Activated CD8-positive, alpha-beta T cell treated with anti-CD3 and anti-CD28 coated beads, Interleukin-2, amount 10 ng/mL, durations not matched to agents 7 days and 5 days (primary cell): ENCODE results near the gene SUDS3. TPM values are rescaled to one million over a fixed set of nuclear protein-coding genes. Genes with fewer than 3 reads are reported as not detected.
"Not testable (repeated sequence)": the region's sequence is repeated elsewhere in the genome, so short reads cannot be mapped to it uniquely, and the experiment has no call there.

Experiments used
- ATAC-seq: fragments of 150-1000 bp; cut with Tn5 transposase; one replicate; pipeline ENCODE4 v1.10.0; 2021; ENCODE audit warnings: moderate library complexity
- CTCF ChIA-PET: fragments of 350-600 bp; sonication (Branson Sonifier 250); formaldehyde crosslinking; loops from one replicate; lab custom pipeline; 2021; ENCODE audit warnings: antibody characterized with exemption; lab: Charles Lee
- POLR2A ChIA-PET: fragments of 350-600 bp; sonication (Branson Sonifier 250); formaldehyde crosslinking; loops from one replicate; lab custom pipeline; 2021; ENCODE audit warnings: antibody characterized with exemption; lab: Charles Lee
- DNase-seq: peaks from one replicate; pipeline ENCODE4 v3.0.0-alpha.2; 2020
- H3K27ac Mint-ChIP-seq: one replicate; pipeline ENCODE4 v1.8.0; 2021; ENCODE audit warnings: mild to moderate bottlenecking, mixed read lengths
- H3K27me3 Mint-ChIP-seq: one replicate; pipeline ENCODE4 v1.8.0; 2021; ENCODE audit warnings: low read depth, mixed read lengths
- H3K36me3 Mint-ChIP-seq: one replicate; pipeline ENCODE4 v1.8.0; 2021; ENCODE audit warnings: low read depth, mixed read lengths
- H3K4me1 Mint-ChIP-seq: one replicate; pipeline ENCODE4 v1.8.0; 2021; ENCODE audit warnings: low read depth, mixed read lengths
- H3K4me3 Mint-ChIP-seq: one replicate; pipeline ENCODE4 v1.8.0; 2021; ENCODE audit warnings: mild to moderate bottlenecking, mixed read lengths
- H3K9me3 Mint-ChIP-seq: one replicate; pipeline ENCODE4 v1.8.0; 2022; ENCODE audit warnings: mixed read lengths; ENCODE audit not compliant: insufficient read depth
- total RNA-seq, 2 experiments: library from RNA; stranded (reverse); gene quantifications; one replicate each; pipeline ENCODE4 v1.2.3, GENCODE V29; 2021

Gene SUDS3
- total RNA-seq, 2 experiments from 2014 or later = 23.3 to 25.3 TPM

DNA sequence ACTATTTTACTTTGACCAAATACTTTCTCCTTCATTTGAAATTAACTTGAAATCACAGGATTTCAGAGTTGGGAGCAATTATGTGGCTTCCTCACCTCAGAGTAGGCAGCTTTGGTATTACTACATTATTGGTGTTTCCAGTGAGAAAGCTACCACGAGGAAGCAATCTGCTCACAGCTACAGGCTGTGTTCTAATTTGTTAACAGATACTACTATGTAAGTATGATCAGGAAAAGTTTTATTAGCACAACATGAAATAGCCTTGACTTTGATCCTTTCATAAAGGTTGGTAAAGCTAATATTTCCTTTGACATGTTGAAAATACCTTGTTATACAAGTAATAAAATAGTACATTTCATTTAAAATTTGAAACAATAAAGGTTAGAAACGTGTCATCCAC lies 34.3 kb upstream of the SUDS3 start:
- DNase-seq = no peak
- POLR2A ChIA-PET = no interaction called here
- no peak for ATAC-seq
- no peaks in the 10 kb centered on the region for H3K27me3 Mint-ChIP-seq
- no peak overlapping the region for H3K4me3 Mint-ChIP-seq
- CTCF ChIA-PET = no interaction called here
- no peak overlapping the region for H3K27ac Mint-ChIP-seq
- no peaks in the 10 kb centered on the region for H3K9me3 Mint-ChIP-seq
- peaks cover 16% of the 10 kb centered on the region for H3K4me1 Mint-ChIP-seq
- peaks cover 9% of the 10 kb centered on the region for H3K36me3 Mint-ChIP-seq

DNA sequence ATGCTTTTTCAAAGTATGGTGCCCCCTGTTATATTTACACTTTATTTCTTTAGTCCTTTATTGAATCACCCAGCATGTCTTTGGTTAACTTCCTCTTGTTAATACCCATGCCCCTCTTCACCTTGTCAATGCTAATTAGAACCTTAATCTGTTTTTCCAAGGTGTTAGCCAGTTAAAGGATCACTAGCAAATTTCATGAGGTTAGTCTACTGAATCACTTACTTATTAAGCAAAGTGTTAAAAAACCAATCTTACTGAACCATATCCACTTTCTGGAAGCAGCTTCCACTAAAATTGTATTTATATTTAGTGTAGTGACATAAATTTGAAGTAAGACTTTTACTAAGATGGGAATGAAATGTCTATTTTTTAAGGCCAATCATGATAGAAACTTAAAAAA lies 31.5 kb upstream of the SUDS3 start:
- H3K36me3 Mint-ChIP-seq = peaks cover 2% of the 10 kb centered on the region
- DNase-seq (no peak), ATAC-seq (no peak)
- POLR2A ChIA-PET = no interaction called here
- CTCF ChIA-PET = interaction anchor here (1.0 kb wide), 1 partner anchor 13 kb away, joined by 3 read pairs; no protein-coding TSS in a partner anchor
- no peak overlapping the region for H3K27ac Mint-ChIP-seq
- peaks cover 4% of the 10 kb centered on the region for H3K4me1 Mint-ChIP-seq
- no peaks in the 10 kb centered on the region for H3K9me3 Mint-ChIP-seq
- H3K27me3 Mint-ChIP-seq = no peaks in the 10 kb centered on the region
- H3K4me3 Mint-ChIP-seq = no peak overlapping the region

DNA sequence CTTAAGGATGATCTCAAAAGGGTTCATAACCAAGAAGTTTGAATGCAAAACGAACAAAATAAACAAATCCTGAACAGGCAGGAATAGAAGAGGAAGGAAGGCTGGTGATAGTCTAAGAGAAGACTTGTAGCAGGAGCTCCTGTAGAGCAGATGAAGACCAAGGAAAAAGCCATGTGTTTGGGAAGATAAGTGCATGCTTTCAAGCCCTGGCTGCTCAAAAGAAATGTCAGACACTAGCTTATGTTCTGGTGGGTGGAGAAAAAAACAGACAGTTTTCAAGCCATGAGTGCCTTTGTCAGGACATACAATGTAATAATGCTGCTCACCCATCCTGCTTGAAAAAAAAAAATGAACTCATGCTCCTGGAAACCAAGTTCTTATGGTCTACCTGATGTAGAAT lies 31.0 kb upstream of the SUDS3 start:
- Mint-ChIP-seq H3K9me3 (no peaks in the 10 kb centered on the region), H3K4me1 (peaks cover 2% of the 10 kb centered on the region), H3K27ac (no peak overlapping the region), H3K36me3 (peaks cover 6% of the 10 kb centered on the region), H3K4me3 (no peak overlapping the region), H3K27me3 (no peaks in the 10 kb centered on the region)
- ChIA-PET POLR2A (no interaction called here), CTCF (interaction anchor here (1.0 to 3.1 kb wide), 4 partner anchors 13 to 291 kb away, joined by 3 to 13 read pairs (median 4); partner anchors contain the start of gene SUDS3)
- ATAC-seq (no peak), DNase-seq (no peak)

- Mint-ChIP-seq H3K4me1 (peaks cover 1% of the 10 kb centered on the region), H3K9me3 (no peaks in the 10 kb centered on the region), H3K27ac (no peak overlapping the region), H3K4me3 (no peak overlapping the region), H3K27me3 (no peaks in the 10 kb centered on the region), H3K36me3 (peaks cover 5% of the 10 kb centered on the region)
- POLR2A ChIA-PET = interaction anchor here (1.0 kb wide), 1 partner anchor 12 kb away, joined by 3 read pairs; no protein-coding TSS in a partner anchor
- DNase-seq (no peak), ATAC-seq (no peak)
- CTCF ChIA-PET = interaction anchor here (1.7 to 3.4 kb wide), 5 partner anchors 11 to 292 kb away, joined by 3 to 17 read pairs (median 6); partner anchors contain the start of gene SUDS3
Observed at GRCh38 chr12:118346895-118347294, 29.5 kb upstream of the SUDS3 start.

DNA sequence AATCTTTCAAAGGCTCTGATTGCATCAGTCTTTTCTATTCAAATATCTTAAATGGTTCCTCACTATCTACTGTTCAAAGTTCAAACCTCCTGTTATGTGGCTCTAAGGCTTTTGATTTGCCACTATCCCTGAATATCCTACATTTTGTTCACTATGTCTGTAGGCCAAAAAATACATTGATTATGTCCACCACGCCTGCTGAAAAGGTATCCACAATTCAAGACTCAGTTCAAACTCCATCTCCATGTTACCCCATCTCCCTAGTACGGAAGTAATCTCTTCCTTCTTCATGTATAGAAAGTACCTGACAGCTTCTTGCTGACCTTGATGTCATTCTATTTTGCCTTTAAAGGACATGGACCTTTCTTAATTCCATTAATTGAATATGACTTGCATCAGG lies 28.4 kb upstream of the SUDS3 start:
- H3K4me3 Mint-ChIP-seq = no peak overlapping the region
- H3K27ac Mint-ChIP-seq = no peak overlapping the region
- ChIA-PET POLR2A (interaction anchor here (0.8 kb wide), 1 partner anchor 28 kb away, joined by 3 read pairs; the partner anchor contains the start of gene SUDS3), CTCF (interaction anchor here (3.1 to 3.4 kb wide), 2 partner anchors 10 to 28 kb away, joined by 13 to 17 read pairs; partner anchors contain the start of gene SUDS3)
- peaks cover under 1% of the 10 kb centered on the region for H3K4me1 Mint-ChIP-seq
- DNase-seq (no peak), ATAC-seq (no peak)
- H3K27me3 Mint-ChIP-seq = no peaks in the 10 kb centered on the region
- peaks cover 4% of the 10 kb centered on the region for H3K36me3 Mint-ChIP-seq
- H3K9me3 Mint-ChIP-seq = no peaks in the 10 kb centered on the region

GRCh38 chr12:118350908-118351559 lies 25.3 kb upstream of the SUDS3 start:
- DNase-seq (no peak), ATAC-seq (no peak)
- CTCF ChIA-PET = interaction anchor here (1.7 kb wide), 1 partner anchor 25 kb away, joined by 4 read pairs; the partner anchor contains the start of gene SUDS3
- no peak overlapping the region for H3K4me3 Mint-ChIP-seq
- peaks cover 8% of the 10 kb centered on the region for H3K9me3 Mint-ChIP-seq
- H3K36me3 Mint-ChIP-seq = peaks cover 24% of the 10 kb centered on the region
- H3K4me1 Mint-ChIP-seq = peaks cover 18% of the 10 kb centered on the region
- H3K27ac Mint-ChIP-seq = no peak overlapping the region
- no peaks in the 10 kb centered on the region for H3K27me3 Mint-ChIP-seq
- POLR2A ChIA-PET = interaction anchor here (0.9 kb wide), 1 partner anchor 8 kb away, joined by 4 read pairs; no protein-coding TSS in a partner anchor

GRCh38 chr12:118353721-118354120 lies 22.6 kb upstream of the SUDS3 start:
- CTCF ChIA-PET = interaction anchor here (0.8 kb wide), 1 partner anchor 24 kb away, joined by 3 read pairs; no protein-coding TSS in a partner anchor
- POLR2A ChIA-PET = no interaction called here
- Mint-ChIP-seq H3K4me3 (no peak overlapping the region), H3K27ac (no peak overlapping the region), H3K27me3 (no peaks in the 10 kb centered on the region), H3K36me3 (peaks cover 27% of the 10 kb centered on the region), H3K4me1 (peaks cover 34% of the 10 kb centered on the region), H3K9me3 (peaks cover 8% of the 10 kb centered on the region)
- DNase-seq = no peak
- no peak for ATAC-seq

- H3K4me3 Mint-ChIP-seq = not testable (repeated sequence)
- H3K4me1 Mint-ChIP-seq = peaks cover 34% of the 10 kb centered on the region
- CTCF ChIA-PET = interaction anchor here (0.7 kb wide), 1 partner anchor 21 kb away, joined by 4 read pairs; no protein-coding TSS in a partner anchor
Observed at GRCh38 chr12:118354503-118354902, 21.9 kb upstream of the SUDS3 start.

GRCh38 chr12:118354903-118355302 lies 21.5 kb upstream of the SUDS3 start:
- H3K4me1 Mint-ChIP-seq = peaks cover 38% of the 10 kb centered on the region
- CTCF ChIA-PET = interaction anchor here (0.7 to 6.5 kb wide), 3 partner anchors 21 to 234 kb away, joined by 3 to 146 read pairs (median 4); partner anchors contain the start of gene SUDS3
- H3K36me3 Mint-ChIP-seq = peaks cover 29% of the 10 kb centered on the region
- H3K27me3 Mint-ChIP-seq = no peaks in the 10 kb centered on the region
- H3K27ac Mint-ChIP-seq = no peak overlapping the region
- DNase-seq (no peak), ATAC-seq (no peak)
- H3K4me3 Mint-ChIP-seq = no peak overlapping the region
- H3K9me3 Mint-ChIP-seq = peaks cover 8% of the 10 kb centered on the region
- POLR2A ChIA-PET = no interaction called here

More at GRCh38 chr12:118354503-118354902, 21.9 kb upstream of the SUDS3 start:
- DNase-seq, POLR2A ChIA-PET, ATAC-seq, H3K9me3 Mint-ChIP-seq, H3K27me3 Mint-ChIP-seq, H3K27ac Mint-ChIP-seq: not testable (repeated sequence)
- H3K36me3 Mint-ChIP-seq = peaks cover 27% of the 10 kb centered on the region

- Mint-ChIP-seq H3K4me3 (no peak overlapping the region), H3K9me3 (peaks cover 8% of the 10 kb centered on the region), H3K27ac (no peak overlapping the region), H3K27me3 (no peaks in the 10 kb centered on the region), H3K4me1 (peaks cover 41% of the 10 kb centered on the region), H3K36me3 (peaks cover 25% of the 10 kb centered on the region)
- no peak for ATAC-seq
- no peak for DNase-seq
- ChIA-PET POLR2A (interaction anchor here (5.0 kb wide), 1 partner anchor 17 kb away, joined by 35 read pairs; the partner anchor contains the start of gene TAOK3), CTCF (interaction anchor here (1.1 to 6.5 kb wide), 3 partner anchors 21 to 235 kb away, joined by 3 to 146 read pairs (median 3); partner anchors contain the start of gene SUDS3)
Observed at GRCh38 chr12:118355843-118356242, 20.5 kb upstream of the SUDS3 start.

DNA sequence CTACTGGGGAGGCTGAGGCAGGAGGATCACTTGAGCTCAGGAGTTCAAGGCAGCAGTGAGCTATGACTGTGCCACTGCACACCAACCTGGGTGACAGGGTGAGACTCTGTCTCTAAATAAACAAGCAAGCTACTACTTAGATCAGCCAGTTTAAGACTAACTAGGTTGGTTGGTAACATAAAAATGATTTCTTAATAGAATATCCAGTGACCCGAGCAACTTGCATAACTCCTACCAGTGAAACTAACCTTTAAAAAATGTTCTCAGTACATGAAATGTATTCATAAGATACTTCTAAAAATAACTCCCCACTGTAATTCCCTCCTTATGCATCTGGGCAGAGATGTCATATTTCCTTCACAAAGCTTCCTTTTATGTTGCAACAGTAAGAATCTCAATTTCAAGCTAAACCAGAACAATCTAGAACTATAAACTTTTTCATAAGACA lies 19.5 kb upstream of the SUDS3 start:
- H3K27ac Mint-ChIP-seq = peak overlapping the region; percentile 83
- peaks cover 41% of the 10 kb centered on the region for H3K4me1 Mint-ChIP-seq
- DNase-seq (no peak), ATAC-seq (no peak)
- peak overlapping the region; percentile 88 for H3K4me3 Mint-ChIP-seq
- peaks cover 25% of the 10 kb centered on the region for H3K36me3 Mint-ChIP-seq
- CTCF ChIA-PET = interaction anchor here (1.0 to 6.5 kb wide), 11 partner anchors 9 to 236 kb away, joined by 3 to 146 read pairs (median 8); partner anchors contain the start of genes PEBP1, SUDS3 and TAOK3
- H3K9me3 Mint-ChIP-seq = peaks cover 8% of the 10 kb centered on the region
- H3K27me3 Mint-ChIP-seq = no peaks in the 10 kb centered on the region
- POLR2A ChIA-PET = interaction anchor here (0.6 to 5.0 kb wide), 3 partner anchors 13 to 19 kb away, joined by 4 to 35 read pairs (median 29); partner anchors contain the start of genes SUDS3 and TAOK3
